Motor neuron (in vitro differentiated cells): Measurements from ENCODE around the gene DUS3L. TPM values are rescaled to one million over a fixed set of nuclear protein-coding genes. Genes with fewer than 3 reads are reported as not detected.

Source experiments
- ATAC-seq, 8 experiments: fragments of 200-7000 bp; cut with Tn5 transposase; replicated peaks in 6 of 8; 2 replicates each; pipeline ENCODE4 v1.8.0; 2021; ENCODE audit warnings: mild to moderate bottlenecking in 8 of 8, moderate library complexity in 8 of 8
- H3K27ac ChIP-seq, 2 donors: fragments of 250-450 bp; sonication (Bioruptor Pico); 2 replicates each; pipeline ENCODE4 v1.9.0; 2021; ENCODE audit warnings: antibody characterized with exemption in 2 of 2, mild to moderate bottlenecking in 2 of 2, moderate library complexity in 1 of 2
- H3K4me1 ChIP-seq, 2 donors: fragments of 250-450 bp; sonication (Bioruptor Pico); replicated peaks in 1 of 2; 2 replicates each; pipeline ENCODE4 v1.6.1; 2021; ENCODE audit warnings: antibody characterized with exemption in 2 of 2, mild to moderate bottlenecking in 2 of 2, moderate library complexity in 1 of 2
- H3K4me3 ChIP-seq, 5 donors: fragments of 250-450 bp; sonication (Bioruptor Pico); 2 replicates each; pipeline ENCODE4 v1.9.0; 2021; ENCODE audit warnings: antibody characterized with exemption in 5 of 5, mild to moderate bottlenecking in 5 of 5, moderate library complexity in 4 of 5
- WGBS, 10 experiments: fragments of 450-650 bp; shearing (Covaris generic); methylation state at CpG; one replicate each; pipeline ENCODE4 v1.0.0; 2022; 5-methylcytosine and 5-hydroxymethylcytosine counted together
- in situ Hi-C, 9 experiments: fragments of 400-800 bp; cut with MboI; loops; one replicate each; pipeline ENCODE4 v1.15.0; 2021; ENCODE audit warnings: low sequenced_read_pairs in 9 of 9, low pct_unique_long_range_greater_than_20kb in 2 of 9; ENCODE audit not compliant: unreplicated experiment in 9 of 9
- total RNA-seq, 8 experiments: library from RNA; unstranded; fragments of 300-600 nt; gene quantifications; 2 replicates each; pipeline versions ENCODE4 v1.2.3 to v1.2.4, GENCODE V29; 2022

The DUS3L gene
- total RNA-seq, 8 experiments from 2014 or later, result 8.9 to 49.0 (median 20.2) TPM

- Histone ChIP-seq H3K4me3 (no peak overlapping the region), H3K27ac (no peak overlapping the region), H3K4me1 (no peaks in the 10 kb centered on the region)
- in situ Hi-C loops, result loop anchor here in 1 of 9 experiments (25.0 kb wide), 1 partner anchor 197 kb away; no protein-coding TSS in a partner anchor
- 20 to 100% (median 40%) methylated on average over 1 to 6 of the region's 11 CpGs; no CpG with 5 or more reads in 7 of the 10 experiments for WGBS, 10 experiments
- peak in 5 of 8 experiments; percentile 20 to 52 (median 44) for ATAC-seq
Measured at GRCh38 chr19:5814852-5815246, 23.9 kb upstream of the DUS3L start.

- 10 to 92% (median 82%) methylated on average over 2 to 4 of the region's 9 CpGs; no CpG with 5 or more reads in 5 of the 10 experiments for WGBS, 10 experiments
- in situ Hi-C loops, result loop anchor here in 1 of 9 experiments (25.0 kb wide), 1 partner anchor 198 kb away; no protein-coding TSS in a partner anchor
- no peaks in the 10 kb centered on the region for H3K4me1 ChIP-seq
- no peak overlapping the region for H3K4me3 ChIP-seq
- H3K27ac ChIP-seq, result no peak overlapping the region
- peak in 5 of 8 experiments; percentile 11 to 82 (median 38) for ATAC-seq
Measured at GRCh38 chr19:5814123-5814851, 23.3 kb upstream of the DUS3L start.

GRCh38 chr19:5811117-5811516 is 20.2 kb upstream of the DUS3L start:
- WGBS, 10 experiments, result 50 to 100% (median 79%) methylated on average over 1 to 4 of the region's 4 CpGs; no CpG with 5 or more reads in 6 of the 10 experiments
- ATAC-seq, result no peak
- in situ Hi-C loops, result loop anchor here in 1 of 9 experiments (25.0 kb wide), 1 partner anchor 201 kb away; no protein-coding TSS in a partner anchor
- H3K4me3 ChIP-seq, result no peak overlapping the region
- H3K27ac ChIP-seq, result no peak overlapping the region
- peaks cover 3 to 4% of the 10 kb centered on the region in 2 donors for H3K4me1 ChIP-seq

- WGBS, 10 experiments, result 17 to 100% (median 82%) methylated on average over 1 to 7 of the region's 10 CpGs; no CpG with 5 or more reads in 2 of the 10 experiments
- in situ Hi-C loops, result loop anchor here in 1 of 9 experiments (10.0 to 25.0 kb wide), 2 partner anchors 75 to 203 kb away; no protein-coding TSS in a partner anchor
Measured at GRCh38 chr19:5809469-5809868, 18.5 kb upstream of the DUS3L start.

GRCh38 chr19:5809053-5809452 is 18.1 kb upstream of the DUS3L start:
- no peak overlapping the region for H3K27ac ChIP-seq
- H3K4me1 ChIP-seq, result peaks cover 6 to 13% of the 10 kb centered on the region in 2 donors
- H3K4me3 ChIP-seq, result no peak overlapping the region
- 86 to 100% (median 98%) methylated on average over 1 to 8 of the region's 9 CpGs; no CpG with 5 or more reads in 3 of the 10 experiments for WGBS, 10 experiments
- no peak for ATAC-seq
- in situ Hi-C loops, result loop anchor here in 1 of 9 experiments (10.0 to 25.0 kb wide), 2 partner anchors 76 to 203 kb away; no protein-coding TSS in a partner anchor

More at GRCh38 chr19:5809469-5809868, 18.5 kb upstream of the DUS3L start:
- Histone ChIP-seq H3K27ac (no peak overlapping the region), H3K4me3 (no peak overlapping the region), H3K4me1 (peaks cover 6 to 9% of the 10 kb centered on the region in 2 donors)
- ATAC-seq, result no peak

- in situ Hi-C loops, result loop anchor here in 1 of 9 experiments (10.0 to 25.0 kb wide), 2 partner anchors 77 to 204 kb away; no protein-coding TSS in a partner anchor
Measured at GRCh38 chr19:5808120-5808816, 17.3 kb upstream of the DUS3L start.

GRCh38 chr19:5806905-5807304 is 15.9 kb upstream of the DUS3L start:
- Histone ChIP-seq H3K4me3 (no peak overlapping the region), H3K27ac (no peak overlapping the region), H3K4me1 (peaks cover 11 to 24% of the 10 kb centered on the region in 2 donors)
- in situ Hi-C loops, result loop anchor here in 1 of 9 experiments (10.0 to 25.0 kb wide), 2 partner anchors 78 to 205 kb away; no protein-coding TSS in a partner anchor
- ATAC-seq, result no peak
- 70 to 96% (median 89%) methylated on average over 1 to 5 of the region's 5 CpGs; no CpG with 5 or more reads in 6 of the 10 experiments for WGBS, 10 experiments

More at GRCh38 chr19:5808120-5808816, 17.3 kb upstream of the DUS3L start:
- Histone ChIP-seq H3K4me3 (no peak overlapping the region), H3K27ac (no peak overlapping the region), H3K4me1 (peaks cover 6 to 15% of the 10 kb centered on the region in 2 donors)
- 60 to 100% (median 75%) methylated on average over 1 to 6 of the region's 21 CpGs; no CpG with 5 or more reads in 5 of the 10 experiments for WGBS, 10 experiments
- no peak for ATAC-seq

GRCh38 chr19:5806133-5806489 is 15.1 kb upstream of the DUS3L start:
- WGBS, 10 experiments, result 17 to 20% methylated on average over 1 to 4 of the region's 6 CpGs; no CpG with 5 or more reads in 8 of the 10 experiments
- in situ Hi-C loops, result loop anchor here in 1 of 9 experiments (10.0 to 25.0 kb wide), 2 partner anchors 79 to 206 kb away; no protein-coding TSS in a partner anchor

GRCh38 chr19:5805462-5806132 is 14.6 kb upstream of the DUS3L start:
- ATAC-seq, result peak; percentile 3 to 63 (median 48)
- Histone ChIP-seq H3K4me3 (peak overlapping the region in 4 of 5 donors; percentile 25 to 37 (median 32)), H3K27ac (peak overlapping the region in 1 of 2 donors; percentile 36), H3K4me1 (peaks cover 11 to 26% of the 10 kb centered on the region in 2 donors)
- in situ Hi-C loops, result loop anchor here in 1 of 9 experiments (10.0 to 25.0 kb wide), 2 partner anchors 79 to 207 kb away; no protein-coding TSS in a partner anchor
- WGBS, 10 experiments, result no CpG with 5 or more reads among the region's 46 CpGs

More at GRCh38 chr19:5806133-5806489, 15.1 kb upstream of the DUS3L start:
- H3K4me3 ChIP-seq, result peak overlapping the region in 4 of 5 donors; percentile 25 to 37 (median 32)
- no peak for ATAC-seq
- no peak overlapping the region for H3K27ac ChIP-seq
- peaks cover 11 to 26% of the 10 kb centered on the region in 2 donors for H3K4me1 ChIP-seq

- Histone ChIP-seq H3K4me3 (peak within 1 kb of the TSS; percentile 16 to 37 (median 32)), H3K4me1 (peaks cover 11 to 26% of the 10 kb centered on the region in 2 donors), H3K27ac (peak within 1 kb of the TSS in 1 of 2 donors; percentile 36)
- in situ Hi-C loops, result loop anchor here in 1 of 9 experiments (10.0 to 25.0 kb wide), 2 partner anchors 80 to 208 kb away; no protein-coding TSS in a partner anchor
- ATAC-seq, result peak in 4 of 8 experiments; percentile 0 to 11 (median 6)
- WGBS, 10 experiments, result 0% methylated on average over 3 of the region's 107 CpGs; no CpG with 5 or more reads in 9 of the 10 experiments
Measured at GRCh38 chr19:5804516-5805461, 13.8 kb upstream of the DUS3L start, which contains the start of gene NRTN. Gene NRTN (plus strand): TSS chr19:5805067. CDS start chr19:5824166, 19,099 bp downstream.
